ENCODE measurements around the gene TMEM116. TPM values are rescaled to one million over a fixed set of nuclear protein-coding genes. Genes with fewer than 3 reads are reported as not detected.
A peak's percentile ranks its signal among the peaks of the same experiment; 100 is the strongest.

The TMEM116 gene
- total and polyA plus RNA-seq, 11 donors, result 19.6 to 63.6 (median 43.0) TPM

- ATAC-seq, result no peak
- no peaks in the 10 kb centered on the region for H3K27me3 ChIP-seq
- no peak overlapping the region for H3K4me3 ChIP-seq
- H3K4me1 ChIP-seq, result peaks cover 0 to under 1% (median 0%) of the 10 kb centered on the region in 12 donors
- H3K36me3 ChIP-seq, result peaks cover 0 to 98% (median 92%) of the 10 kb centered on the region in 9 donors
- intact Hi-C loops (cut with DNase I), result no loop called here
- WGBS, 4 donors, result 71 to 76% (median 73%) methylated on average over 2 of the region's 2 CpGs
- TF ChIP-seq POLR2A (IDR thresholded peaks at IDR 0.05) (no peak), CTCF (IDR thresholded peaks at IDR 0.05) (no peak)
- no peak overlapping the region for H3K27ac ChIP-seq
- H3K9me3 ChIP-seq, result no peaks in the 10 kb centered on the region
- no peak for DNase-seq
Measured at GRCh38 chr12:112031472-112031871, 18.5 kb upstream of the TMEM116 start.

GRCh38 chr12:112029301-112029700 lies 16.3 kb upstream of the TMEM116 start:
- peaks cover 0 to 89% (median 75%) of the 10 kb centered on the region in 9 donors for H3K36me3 ChIP-seq
- H3K27ac ChIP-seq, result no peak overlapping the region
- 92 to 100% (median 95%) methylated on average over 2 of the region's 2 CpGs for WGBS, 4 donors
- intact Hi-C loops (cut with DNase I), result no loop called here
- DNase-seq (no peak), ATAC-seq (no peak)
- TF ChIP-seq POLR2A (IDR thresholded peaks at IDR 0.05), result no peak
- no peak for TF ChIP-seq CTCF (IDR thresholded peaks at IDR 0.05)
- H3K4me3 ChIP-seq, result no peak overlapping the region
- H3K9me3 ChIP-seq, result no peaks in the 10 kb centered on the region
- H3K27me3 ChIP-seq, result no peaks in the 10 kb centered on the region
- H3K4me1 ChIP-seq, result peaks cover 0 to 11% (median 0%) of the 10 kb centered on the region in 12 donors

GRCh38 chr12:112025808-112026375 lies 12.9 kb upstream of the TMEM116 start:
- peak overlapping the region in 1 of 12 donors; percentile 28 for H3K27ac ChIP-seq
- ATAC-seq (no peak), DNase-seq (no peak)
- peaks cover 0 to 88% (median 72%) of the 10 kb centered on the region in 9 donors for H3K36me3 ChIP-seq
- TF ChIP-seq CTCF (IDR thresholded peaks at IDR 0.05) (no peak), POLR2A (IDR thresholded peaks at IDR 0.05) (no peak)
- no peak overlapping the region for H3K4me3 ChIP-seq
- no peaks in the 10 kb centered on the region for H3K27me3 ChIP-seq
- 62 to 67% (median 63%) methylated on average over 4 of the region's 4 CpGs for WGBS, 4 donors
- intact Hi-C loops (cut with DNase I), result no loop called here
- no peaks in the 10 kb centered on the region for H3K9me3 ChIP-seq
- H3K4me1 ChIP-seq, result peaks cover 0 to 11% (median 0%) of the 10 kb centered on the region in 12 donors

GRCh38 chr12:112023759-112024396 lies 10.9 kb upstream of the TMEM116 start:
- intact Hi-C loops (cut with DNase I), result no loop called here
- no peak overlapping the region for H3K27ac ChIP-seq
- ATAC-seq, result no peak
- peaks cover 0 to 90% (median 70%) of the 10 kb centered on the region in 9 donors for H3K36me3 ChIP-seq
- TF ChIP-seq CTCF (IDR thresholded peaks at IDR 0.05) (no peak), POLR2A (IDR thresholded peaks at IDR 0.05) (no peak)
- no peak overlapping the region for H3K4me3 ChIP-seq
- DNase-seq, result no peak
- WGBS, 4 donors, result 93 to 95% (median 94%) methylated on average over 4 of the region's 4 CpGs
- H3K9me3 ChIP-seq, result no peaks in the 10 kb centered on the region
- H3K4me1 ChIP-seq, result peaks cover 0 to 16% (median 0%) of the 10 kb centered on the region in 12 donors
- no peaks in the 10 kb centered on the region for H3K27me3 ChIP-seq

Data from heart left ventricle (tissue), 16 donors.